ENCODE results near the gene LRMDA.
"Not testable (repeated sequence)": the region's sequence is repeated elsewhere in the genome, so short reads cannot be mapped to it uniquely, and the experiment has no call there.

The LRMDA gene

GRCh38 chr10:75763652-75764051, 332.2 kb downstream of the LRMDA start:
- no peak overlapping the region for H3K27ac Mint-ChIP-seq
- CTCF ChIA-PET = no interaction called here
- H3K36me3 Mint-ChIP-seq = no peaks in the 10 kb centered on the region
- no peaks in the 10 kb centered on the region for H3K4me1 Mint-ChIP-seq
- peaks cover 2% of the 10 kb centered on the region for H3K9me3 Mint-ChIP-seq
- no peaks in the 10 kb centered on the region for H3K27me3 Mint-ChIP-seq
- no peak for DNase-seq
- H3K4me3 Mint-ChIP-seq = no peak overlapping the region

GRCh38 chr10:75764974-75765788, 333.8 kb downstream of the LRMDA start:
- H3K27me3 Mint-ChIP-seq = no peaks in the 10 kb centered on the region
- H3K4me3 Mint-ChIP-seq = no peak overlapping the region
- H3K9me3 Mint-ChIP-seq = peaks cover 2% of the 10 kb centered on the region
- DNase-seq = no peak
- H3K27ac Mint-ChIP-seq = no peak overlapping the region
- no peaks in the 10 kb centered on the region for H3K4me1 Mint-ChIP-seq
- no peaks in the 10 kb centered on the region for H3K36me3 Mint-ChIP-seq
- CTCF ChIA-PET = no interaction called here

GRCh38 chr10:75765789-75766096, 334.3 kb downstream of the LRMDA start:
- Mint-ChIP-seq H3K4me3 (no peak overlapping the region), H3K36me3 (no peaks in the 10 kb centered on the region), H3K27ac (no peak overlapping the region), H3K9me3 (peaks cover 2% of the 10 kb centered on the region), H3K27me3 (no peaks in the 10 kb centered on the region), H3K4me1 (no peaks in the 10 kb centered on the region)
- CTCF ChIA-PET = no interaction called here
- DNase-seq = no peak

DNA sequence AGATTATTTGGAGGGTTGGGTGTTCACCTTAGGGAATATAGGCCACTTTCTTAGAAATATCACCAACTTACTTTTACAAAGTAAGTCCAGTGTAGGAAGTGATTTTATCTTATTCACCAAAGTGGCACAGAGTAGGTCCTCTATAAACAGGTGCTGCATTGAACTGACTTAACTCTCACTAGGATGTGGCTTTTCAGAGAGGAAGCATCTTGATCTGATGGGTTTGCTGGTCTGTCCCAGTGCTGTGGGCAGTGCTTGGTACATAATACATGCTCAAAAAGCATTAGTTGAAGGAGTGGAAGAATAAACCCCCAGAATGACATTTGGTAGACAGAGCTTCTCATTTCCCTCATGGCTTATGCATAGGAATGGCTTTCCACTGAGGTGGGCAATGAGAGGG, 334.7 kb downstream of the LRMDA start:
- no peaks in the 10 kb centered on the region for H3K27me3 Mint-ChIP-seq
- no peak overlapping the region for H3K27ac Mint-ChIP-seq
- CTCF ChIA-PET = no interaction called here
- H3K9me3 Mint-ChIP-seq = peaks cover 2% of the 10 kb centered on the region
- H3K4me1 Mint-ChIP-seq = peaks cover under 1% of the 10 kb centered on the region
- no peak overlapping the region for H3K4me3 Mint-ChIP-seq
- H3K36me3 Mint-ChIP-seq = no peaks in the 10 kb centered on the region
- no peak for DNase-seq

DNA sequence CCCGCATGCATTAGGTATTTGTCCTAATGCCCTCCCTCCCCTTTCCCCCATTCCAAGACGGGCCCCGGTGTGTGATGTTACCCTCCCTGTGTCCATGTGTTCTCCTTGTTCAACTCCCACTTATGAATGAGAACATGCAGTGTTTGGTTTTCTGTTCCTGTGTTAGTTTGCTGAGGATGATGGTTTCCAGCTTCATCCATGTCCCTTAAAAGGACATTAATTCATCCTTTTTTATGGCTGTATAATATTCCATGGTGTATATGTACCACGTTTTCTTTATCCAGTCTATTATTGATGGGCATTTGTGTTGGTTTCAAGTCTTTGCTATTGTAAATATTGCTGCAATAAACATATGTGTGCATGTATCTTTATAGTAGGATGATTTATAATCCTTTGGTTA, 335.3 kb downstream of the LRMDA start:
- H3K4me1 Mint-ChIP-seq, H3K4me3 Mint-ChIP-seq, DNase-seq, H3K36me3 Mint-ChIP-seq, H3K9me3 Mint-ChIP-seq, H3K27ac Mint-ChIP-seq, CTCF ChIA-PET, H3K27me3 Mint-ChIP-seq: not testable (repeated sequence)

GRCh38 chr10:75770626-75771081, 339.2 kb downstream of the LRMDA start:
- H3K4me1 Mint-ChIP-seq = peaks cover 12% of the 10 kb centered on the region
- H3K27me3 Mint-ChIP-seq = no peaks in the 10 kb centered on the region
- no peak for DNase-seq
- no peaks in the 10 kb centered on the region for H3K36me3 Mint-ChIP-seq
- peaks cover 2% of the 10 kb centered on the region for H3K9me3 Mint-ChIP-seq
- H3K27ac Mint-ChIP-seq = no peak overlapping the region
- CTCF ChIA-PET = no interaction called here
- no peak overlapping the region for H3K4me3 Mint-ChIP-seq

DNA sequence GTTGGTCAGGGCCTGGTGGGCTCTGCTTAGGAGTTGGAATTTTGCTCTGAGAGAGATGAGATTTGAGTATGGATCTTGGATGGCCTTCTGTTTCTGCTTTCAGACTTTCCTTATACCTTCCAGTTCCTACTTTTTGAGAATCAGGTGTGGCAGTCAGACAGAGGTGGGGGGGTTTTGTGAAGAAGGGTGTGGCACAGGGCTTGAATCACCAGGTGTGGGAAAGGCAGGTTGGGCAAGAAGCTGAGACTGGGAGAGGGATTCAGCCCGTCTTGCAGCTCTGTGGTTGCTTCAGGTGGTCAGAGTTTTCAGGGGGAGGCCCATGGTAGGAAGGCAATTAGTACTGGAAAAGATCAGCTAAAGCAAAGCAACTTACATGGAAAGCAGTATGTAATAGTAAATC, 340.2 kb downstream of the LRMDA start:
- Mint-ChIP-seq H3K27ac (no peak overlapping the region), H3K4me1 (peaks cover 12% of the 10 kb centered on the region), H3K27me3 (no peaks in the 10 kb centered on the region), H3K9me3 (peaks cover 2% of the 10 kb centered on the region), H3K4me3 (peak overlapping the region; percentile 22), H3K36me3 (no peaks in the 10 kb centered on the region)
- no peak for DNase-seq
- CTCF ChIA-PET = no interaction called here

GRCh38 chr10:75772153-75772887, 340.9 kb downstream of the LRMDA start:
- DNase-seq = peak; percentile 37

DNA sequence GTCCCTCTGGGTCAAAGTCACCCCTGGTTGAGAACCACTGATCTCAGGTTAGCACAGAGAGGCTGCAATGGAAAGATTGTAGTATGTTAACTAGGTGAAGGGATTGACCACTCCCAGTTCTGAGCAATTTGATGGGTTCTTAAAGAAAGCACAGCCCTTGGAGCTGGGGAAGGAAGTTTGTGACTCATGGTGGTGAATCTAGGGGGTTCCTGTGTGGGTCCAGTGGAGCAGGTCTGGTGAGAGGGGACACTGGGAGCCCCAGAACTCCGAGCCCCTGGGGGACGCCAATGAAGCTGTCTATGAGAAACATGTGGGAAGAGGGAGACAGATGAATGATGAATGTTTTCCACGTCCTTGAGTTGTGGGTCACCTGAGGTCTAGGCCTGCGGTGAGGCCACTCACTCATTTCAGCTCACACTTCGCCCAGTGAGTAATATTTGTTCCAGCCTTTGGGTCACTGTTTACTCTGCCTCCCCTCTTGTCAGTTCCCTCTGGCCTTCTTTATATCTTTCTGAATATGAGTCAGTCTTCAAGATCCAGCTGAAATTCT, 341.9 kb downstream of the LRMDA start:
- DNase-seq = no peak
- Mint-ChIP-seq H3K4me1 (peaks cover 12% of the 10 kb centered on the region), H3K36me3 (no peaks in the 10 kb centered on the region), H3K27me3 (no peaks in the 10 kb centered on the region), H3K4me3 (no peak overlapping the region), H3K27ac (no peak overlapping the region), H3K9me3 (no peaks in the 10 kb centered on the region)
- CTCF ChIA-PET = no interaction called here

More at GRCh38 chr10:75772153-75772887, 340.9 kb downstream of the LRMDA start:
- H3K27ac Mint-ChIP-seq = peak overlapping the region; percentile 40
- H3K4me3 Mint-ChIP-seq = peak overlapping the region; percentile 39
- CTCF ChIA-PET = no interaction called here
- H3K4me1 Mint-ChIP-seq = peaks cover 12% of the 10 kb centered on the region
- H3K9me3 Mint-ChIP-seq = no peaks in the 10 kb centered on the region
- H3K36me3 Mint-ChIP-seq = no peaks in the 10 kb centered on the region
- no peaks in the 10 kb centered on the region for H3K27me3 Mint-ChIP-seq

GRCh38 chr10:75773813-75774782, 342.7 kb downstream of the LRMDA start:
- peaks cover 12% of the 10 kb centered on the region for H3K4me1 Mint-ChIP-seq
- CTCF ChIA-PET = no interaction called here

GRCh38 chr10:75774783-75775490, 343.5 kb downstream of the LRMDA start:
- H3K27me3 Mint-ChIP-seq = no peaks in the 10 kb centered on the region
- H3K27ac Mint-ChIP-seq = no peak overlapping the region
- H3K9me3 Mint-ChIP-seq = no peaks in the 10 kb centered on the region
- CTCF ChIA-PET = no interaction called here
- H3K4me3 Mint-ChIP-seq = no peak overlapping the region
- DNase-seq = no peak
- no peaks in the 10 kb centered on the region for H3K36me3 Mint-ChIP-seq
- peaks cover 12% of the 10 kb centered on the region for H3K4me1 Mint-ChIP-seq

More at GRCh38 chr10:75773813-75774782, 342.7 kb downstream of the LRMDA start:
- DNase-seq = no peak
- H3K9me3 Mint-ChIP-seq = no peaks in the 10 kb centered on the region
- H3K36me3 Mint-ChIP-seq = no peaks in the 10 kb centered on the region
- H3K27ac Mint-ChIP-seq = no peak overlapping the region
- H3K27me3 Mint-ChIP-seq = no peaks in the 10 kb centered on the region
- H3K4me3 Mint-ChIP-seq = no peak overlapping the region

DNA sequence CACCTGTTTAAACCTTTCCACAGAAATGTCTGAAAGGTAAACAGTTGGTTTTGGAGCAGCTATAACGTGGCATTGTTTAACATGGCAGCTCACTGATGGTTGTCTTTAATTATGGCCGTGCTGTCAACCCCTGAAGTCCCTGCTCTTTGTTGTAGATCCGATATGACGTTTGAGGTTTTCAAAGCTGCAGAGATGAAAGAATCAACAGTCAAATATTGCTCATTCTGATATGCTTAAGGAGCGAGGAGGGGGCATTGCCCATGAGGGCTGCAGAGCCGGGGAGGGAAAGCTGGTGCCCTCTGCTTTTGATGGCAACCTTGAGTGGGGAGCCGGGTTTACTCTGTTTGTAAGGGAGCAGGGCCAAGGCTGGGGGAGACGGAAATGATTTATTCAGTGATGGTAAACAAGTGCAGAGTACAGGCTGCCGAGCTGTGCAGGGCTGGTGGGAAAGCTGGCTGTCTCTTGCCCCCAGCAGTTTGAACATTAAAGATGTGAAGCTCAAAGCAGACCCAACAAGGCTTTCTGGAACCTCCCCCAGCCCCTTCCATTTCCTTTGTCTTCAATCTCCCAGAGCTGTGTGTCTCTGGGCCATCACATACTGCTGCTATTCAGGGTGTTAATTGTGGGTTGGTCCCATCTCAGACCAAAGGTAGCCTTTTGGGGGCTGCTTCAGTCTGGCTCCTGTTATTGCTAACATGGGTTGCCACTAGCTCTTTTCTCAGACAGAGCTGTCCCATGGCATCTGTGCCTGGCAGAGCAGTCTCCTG, 345.5 kb downstream of the LRMDA start:
- H3K27me3 Mint-ChIP-seq = no peaks in the 10 kb centered on the region
- H3K4me3 Mint-ChIP-seq = no peak overlapping the region
- no peaks in the 10 kb centered on the region for H3K9me3 Mint-ChIP-seq
- no peaks in the 10 kb centered on the region for H3K36me3 Mint-ChIP-seq
- CTCF ChIA-PET = no interaction called here
- DNase-seq = no peak
- H3K4me1 Mint-ChIP-seq = peaks cover 5% of the 10 kb centered on the region
- no peak overlapping the region for H3K27ac Mint-ChIP-seq

- no peaks in the 10 kb centered on the region for H3K27me3 Mint-ChIP-seq
- H3K36me3 Mint-ChIP-seq = no peaks in the 10 kb centered on the region
- DNase-seq = no peak
- no peaks in the 10 kb centered on the region for H3K9me3 Mint-ChIP-seq
- CTCF ChIA-PET = no interaction called here
- H3K27ac Mint-ChIP-seq = no peak overlapping the region
- no peaks in the 10 kb centered on the region for H3K4me1 Mint-ChIP-seq
- H3K4me3 Mint-ChIP-seq = no peak overlapping the region
Measured at GRCh38 chr10:75778665-75779064, 347.2 kb downstream of the LRMDA start.
